Thoracic aorta (tissue), 2 donors: ENCODE results near the gene AGBL5. TPM values are rescaled to one million over a fixed set of nuclear protein-coding genes. Genes with fewer than 3 reads are reported as not detected.

Experiments used
- ATAC-seq: fragments of 150-250 bp; one replicate; pipeline ENCODE4 v1.8.0; 2017; ENCODE audit warnings: low read depth; ENCODE audit not compliant: insufficient number of reproducible peaks, low FRiP score
- DNase-seq: peaks from one replicate; pipeline ENCODE4 v3.0.0-alpha.2; 2020; ENCODE audit warnings: low spot score
- H3K27ac ChIP-seq, 2 donors: fragments of 200-600 bp; sonication (generic); 1 replicate in 1 of 2; 2 replicates in 1 of 2; pipeline ENCODE4 v1.5.1; 2016; ENCODE audit warnings: mild to moderate bottlenecking in 2 of 2, moderate library complexity in 2 of 2
- H3K27me3 ChIP-seq: fragments of 200-600 bp; sonication (generic); replicated peaks from 2 replicates; pipeline ENCODE4 v1.6.0; 2016; ENCODE audit warnings: mild to moderate bottlenecking; ENCODE audit not compliant: insufficient read depth
- H3K36me3 ChIP-seq: fragments of 200-600 bp; sonication (generic); one replicate; pipeline ENCODE4 v1.5.1; 2016
- H3K4me1 ChIP-seq, 2 donors: fragments of 200-600 bp; sonication (generic); 1 replicate in 1 of 2; 2 replicates in 1 of 2; pipeline versions ENCODE4 v1.5.1 to v1.6.0; 2016; ENCODE audit warnings: low read depth in 2 of 2, mild to moderate bottlenecking in 1 of 2; ENCODE audit not compliant: control insufficient read depth in 1 of 2
- H3K4me3 ChIP-seq: fragments of 200-600 bp; sonication (generic); 2 replicates; pipeline ENCODE4 v1.5.1; 2016; ENCODE audit warnings: mild to moderate bottlenecking
- H3K9me3 ChIP-seq: fragments of 200-600 bp; sonication (generic); 2 replicates; pipeline ENCODE4 v1.5.1; 2016
- CTCF ChIP-seq: fragments of 200-600 bp; sonication (generic); IDR thresholded peaks from one replicate; pipeline ENCODE4 v1.5.1; 2019; ENCODE audit warnings: antibody characterized with exemption
- total RNA-seq, 2 donors: library from RNA; depleted of rRNA; stranded (reverse); fragments of >200 nt; gene quantifications; one replicate each; pipeline versions ENCODE4 v1.1.0 to v1.2.3, GENCODE V29; 2016

AGBL5 gene
- total RNA-seq, 2 donors from 2014 or later, result 7.8 to 10.8 TPM

GRCh38 chr2:27007416-27008374 lies 43.8 kb upstream of the AGBL5 start:
- no peak for TF ChIP-seq CTCF
- no peak for DNase-seq
- no peak overlapping the region for H3K27ac ChIP-seq
- H3K27me3 ChIP-seq, result no peaks in the 10 kb centered on the region
- ATAC-seq, result no peak
- H3K9me3 ChIP-seq, result no peaks in the 10 kb centered on the region
- H3K36me3 ChIP-seq, result no peaks in the 10 kb centered on the region
- no peak overlapping the region for H3K4me3 ChIP-seq
- H3K4me1 ChIP-seq, result no peaks in the 10 kb centered on the region

GRCh38 chr2:27008678-27009077 lies 42.8 kb upstream of the AGBL5 start:
- ATAC-seq (no peak), DNase-seq (no peak)
- no peaks in the 10 kb centered on the region for H3K9me3 ChIP-seq
- H3K4me3 ChIP-seq, result no peak overlapping the region
- no peak overlapping the region for H3K27ac ChIP-seq
- H3K36me3 ChIP-seq, result no peaks in the 10 kb centered on the region
- no peaks in the 10 kb centered on the region for H3K27me3 ChIP-seq
- no peak for TF ChIP-seq CTCF
- no peaks in the 10 kb centered on the region for H3K4me1 ChIP-seq

GRCh38 chr2:27009083-27009482 lies 42.4 kb upstream of the AGBL5 start:
- Histone ChIP-seq H3K27ac (no peak overlapping the region), H3K27me3 (no peaks in the 10 kb centered on the region), H3K9me3 (no peaks in the 10 kb centered on the region), H3K4me1 (no peaks in the 10 kb centered on the region), H3K4me3 (no peak overlapping the region), H3K36me3 (no peaks in the 10 kb centered on the region)
- no peak for TF ChIP-seq CTCF
- ATAC-seq, result no peak
- no peak for DNase-seq

GRCh38 chr2:27009716-27010115 lies 41.8 kb upstream of the AGBL5 start:
- H3K36me3 ChIP-seq, result no peaks in the 10 kb centered on the region
- no peaks in the 10 kb centered on the region for H3K9me3 ChIP-seq
- H3K4me1 ChIP-seq, result no peaks in the 10 kb centered on the region
- DNase-seq (no peak), ATAC-seq (no peak)
- H3K27me3 ChIP-seq, result no peaks in the 10 kb centered on the region
- H3K27ac ChIP-seq, result no peak overlapping the region
- no peak for TF ChIP-seq CTCF
- H3K4me3 ChIP-seq, result no peak overlapping the region

- no peak for ATAC-seq
- no peaks in the 10 kb centered on the region for H3K9me3 ChIP-seq
- no peaks in the 10 kb centered on the region for H3K36me3 ChIP-seq
- H3K4me1 ChIP-seq, result peaks cover 0 to 4% of the 10 kb centered on the region in 2 donors
- no peak overlapping the region for H3K27ac ChIP-seq
- no peaks in the 10 kb centered on the region for H3K27me3 ChIP-seq
- TF ChIP-seq CTCF, result no peak
- no peak overlapping the region for H3K4me3 ChIP-seq
- no peak for DNase-seq
Observed at GRCh38 chr2:27010139-27010538, 41.3 kb upstream of the AGBL5 start.
